GM19452 (cell line): ENCODE data around the gene FMN1.

Source experiments
- ATAC-seq: cut with Tn5 transposase; IDR thresholded peaks from one replicate; pipeline ENCODE4 v1.9.1; 2021; ENCODE audit not compliant: unreplicated experiment

Gene FMN1

GRCh38 chr15:32838338-32838737, 356.2 kb downstream of the FMN1 start:
- no peak for ATAC-seq

- no peak for ATAC-seq
Measured at GRCh38 chr15:32837935-32838334, 356.6 kb downstream of the FMN1 start.

GRCh38 chr15:32834156-32834555, 360.4 kb downstream of the FMN1 start:
- ATAC-seq: peak; percentile 93

- no peak for ATAC-seq
Measured at GRCh38 chr15:32833379-32833821, 361.1 kb downstream of the FMN1 start.

GRCh38 chr15:32831485-32831884, 363.0 kb downstream of the FMN1 start:
- ATAC-seq: no peak

- ATAC-seq: no peak
Measured at GRCh38 chr15:32830241-32830640, 364.3 kb downstream of the FMN1 start.

GRCh38 chr15:32829436-32829835, 365.1 kb downstream of the FMN1 start:
- no peak for ATAC-seq

- no peak for ATAC-seq
Measured at GRCh38 chr15:32828507-32829186, 365.9 kb downstream of the FMN1 start.

GRCh38 chr15:32826685-32827084, 367.8 kb downstream of the FMN1 start:
- no peak for ATAC-seq

- ATAC-seq: no peak
Measured at GRCh38 chr15:32825219-32825618, 369.3 kb downstream of the FMN1 start.

GRCh38 chr15:32824777-32825176, 369.7 kb downstream of the FMN1 start:
- ATAC-seq: no peak

GRCh38 chr15:32823750-32824149, 370.8 kb downstream of the FMN1 start:
- ATAC-seq: no peak

- no peak for ATAC-seq
Measured at GRCh38 chr15:32822739-32823138, 371.8 kb downstream of the FMN1 start.

- ATAC-seq: no peak
Measured at GRCh38 chr15:32819448-32819847, 375.1 kb downstream of the FMN1 start.

- no peak for ATAC-seq
Measured at GRCh38 chr15:32818758-32819447, 375.6 kb downstream of the FMN1 start.

- no peak for ATAC-seq
Measured at GRCh38 chr15:32817577-32817976, 376.9 kb downstream of the FMN1 start.

- no peak for ATAC-seq
Measured at GRCh38 chr15:32807331-32807730, 387.2 kb downstream of the FMN1 start.

GRCh38 chr15:32803631-32804030, 390.9 kb downstream of the FMN1 start:
- no peak for ATAC-seq

GRCh38 chr15:32802286-32802936, 392.1 kb downstream of the FMN1 start:
- ATAC-seq: no peak

- no peak for ATAC-seq
Measured at GRCh38 chr15:32799936-32800535, 394.5 kb downstream of the FMN1 start.

- ATAC-seq: no peak
Measured at GRCh38 chr15:32796856-32797255, 397.7 kb downstream of the FMN1 start.

GRCh38 chr15:32794973-32795372, 399.5 kb downstream of the FMN1 start:
- ATAC-seq: no peak
